Adrenal gland (tissue), 5 donors: ENCODE results near the gene HTR2C.

Experiments
- POLR2A ChIP-seq, 2 donors: fragments of 450-650 bp; IDR thresholded peaks; one replicate each; pipeline ENCODE4 v1.6.1; 2017; ENCODE audit warnings: antibody characterized with exemption in 2 of 2, mild to moderate bottlenecking in 2 of 2, moderate library complexity in 1 of 2
- TF ChIP-seq, protein P1 (sequence below), 6 experiments: fragments of 450-650 bp in 4 of 6; fragments of 200-600 bp in 2 of 6; sonication (generic) in 1 of 6; IDR thresholded peaks; 1 replicate in 5 of 6; 2 replicates in 1 of 6; pipeline versions ENCODE4 v1.5.1 to v1.8.0; 2016 to 2021; ENCODE audit warnings: antibody characterized with exemption in 6 of 6, mild to moderate bottlenecking in 2 of 6, moderate library complexity in 1 of 6
- donor health status: DM: no; HTN: no; CAD: no.

DNA sequence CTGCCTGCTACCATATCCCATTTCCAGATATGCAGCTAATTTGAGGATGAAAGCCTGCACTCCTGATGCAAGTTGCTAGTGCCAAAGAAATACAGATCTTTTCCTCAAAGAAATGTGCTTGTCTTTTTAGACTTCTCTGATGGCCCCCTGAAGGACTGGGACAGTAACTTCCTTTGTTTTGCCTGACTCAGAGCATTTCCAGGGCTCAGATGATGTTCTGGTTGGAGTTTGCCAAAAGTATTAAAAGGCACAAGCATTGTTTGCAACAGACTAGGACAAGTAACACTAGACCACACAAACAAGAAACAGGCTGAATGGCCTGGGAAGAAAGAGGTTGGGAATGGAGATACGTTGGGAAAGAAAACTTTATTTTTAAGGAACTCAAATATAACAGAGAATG lies 258.3 kb downstream of the HTR2C start:
- TF ChIP-seq, protein P1, sequence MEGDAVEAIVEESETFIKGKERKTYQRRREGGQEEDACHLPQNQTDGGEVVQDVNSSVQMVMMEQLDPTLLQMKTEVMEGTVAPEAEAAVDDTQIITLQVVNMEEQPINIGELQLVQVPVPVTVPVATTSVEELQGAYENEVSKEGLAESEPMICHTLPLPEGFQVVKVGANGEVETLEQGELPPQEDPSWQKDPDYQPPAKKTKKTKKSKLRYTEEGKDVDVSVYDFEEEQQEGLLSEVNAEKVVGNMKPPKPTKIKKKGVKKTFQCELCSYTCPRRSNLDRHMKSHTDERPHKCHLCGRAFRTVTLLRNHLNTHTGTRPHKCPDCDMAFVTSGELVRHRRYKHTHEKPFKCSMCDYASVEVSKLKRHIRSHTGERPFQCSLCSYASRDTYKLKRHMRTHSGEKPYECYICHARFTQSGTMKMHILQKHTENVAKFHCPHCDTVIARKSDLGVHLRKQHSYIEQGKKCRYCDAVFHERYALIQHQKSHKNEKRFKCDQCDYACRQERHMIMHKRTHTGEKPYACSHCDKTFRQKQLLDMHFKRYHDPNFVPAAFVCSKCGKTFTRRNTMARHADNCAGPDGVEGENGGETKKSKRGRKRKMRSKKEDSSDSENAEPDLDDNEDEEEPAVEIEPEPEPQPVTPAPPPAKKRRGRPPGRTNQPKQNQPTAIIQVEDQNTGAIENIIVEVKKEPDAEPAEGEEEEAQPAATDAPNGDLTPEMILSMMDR (IDR thresholded peaks at IDR 0.05) = no peak
- TF ChIP-seq POLR2A (IDR thresholded peaks at IDR 0.05) = no peak
